ENCODE measurements around the gene NSMCE3.

NSMCE3 gene

GRCh38 chr15:29270169-29270955 lies 740 bp upstream of the NSMCE3 start:
- H3K27ac ChIP-seq (replicated peaks), result peak overlapping the region; percentile 76
- H3K4me3 ChIP-seq (replicated peaks; ENCODE audit: insufficient read depth, low read length), result peak overlapping the region; percentile 69
- no peaks in the 10 kb centered on the region for H3K27me3 ChIP-seq (ENCODE audit: insufficient read depth, poor library complexity, severe bottlenecking)
- TF ChIP-seq CTCF (IDR thresholded peaks at IDR 0.05; ENCODE audit: insufficient read depth, low read length), result no peak
- TF ChIP-seq GABPA (IDR thresholded peaks at IDR 0.05; ENCODE audit: low read depth), result no peak
- no peak for TF ChIP-seq POLR2AphosphoS5 (IDR thresholded peaks at IDR 0.05; ENCODE audit: low read depth)
- no peak for TF ChIP-seq REST (IDR thresholded peaks at IDR 0.05; ENCODE audit: insufficient replicate concordance, low read depth)
- no peak for TF ChIP-seq SPI1 (IDR thresholded peaks at IDR 0.05; ENCODE audit: borderline replicate concordance, low read depth)
- DNase-seq (ENCODE audit: low read depth in 1 of 2, low spot score in 1 of 2), result peak in 1 of 2 experiments; percentile 41

GRCh38 chr15:29268706-29269484 lies 727 bp downstream of the NSMCE3 start:
- TF ChIP-seq CTCF (IDR thresholded peaks at IDR 0.05; ENCODE audit: insufficient read depth, low read length) (no peak), SPI1 (IDR thresholded peaks at IDR 0.05; ENCODE audit: borderline replicate concordance, low read depth) (no peak), POLR2AphosphoS5 (IDR thresholded peaks at IDR 0.05; ENCODE audit: low read depth) (no peak), REST (IDR thresholded peaks at IDR 0.05; ENCODE audit: insufficient replicate concordance, low read depth) (no peak), GABPA (IDR thresholded peaks at IDR 0.05; ENCODE audit: low read depth) (no peak)
- peak overlapping the region; percentile 76; the same call in 1 of the 2 replicates for H3K27ac ChIP-seq (replicated peaks)
- peak in 1 of 2 experiments; percentile 16 for DNase-seq (ENCODE audit: low read depth in 1 of 2, low spot score in 1 of 2)
- H3K4me3 ChIP-seq (replicated peaks; ENCODE audit: insufficient read depth, low read length), result peak overlapping the region; percentile 69
- no peaks in the 10 kb centered on the region for H3K27me3 ChIP-seq (ENCODE audit: insufficient read depth, poor library complexity, severe bottlenecking)

GRCh38 chr15:29266052-29266582 lies 3.5 kb downstream of the NSMCE3 start:
- no peak for DNase-seq (ENCODE audit: low read depth in 1 of 2, low spot score in 1 of 2)
- TF ChIP-seq POLR2AphosphoS5 (IDR thresholded peaks at IDR 0.05; ENCODE audit: low read depth), result no peak
- no peak for TF ChIP-seq SPI1 (IDR thresholded peaks at IDR 0.05; ENCODE audit: borderline replicate concordance, low read depth)
- TF ChIP-seq REST (IDR thresholded peaks at IDR 0.05; ENCODE audit: insufficient replicate concordance, low read depth), result no peak
- no peak for TF ChIP-seq CTCF (IDR thresholded peaks at IDR 0.05; ENCODE audit: insufficient read depth, low read length)
- TF ChIP-seq GABPA (IDR thresholded peaks at IDR 0.05; ENCODE audit: low read depth), result no peak
- Histone ChIP-seq H3K4me3 (replicated peaks; ENCODE audit: insufficient read depth, low read length) (no peak overlapping the region), H3K27ac (replicated peaks) (no peak overlapping the region), H3K27me3 (ENCODE audit: insufficient read depth, poor library complexity, severe bottlenecking) (no peaks in the 10 kb centered on the region)

All from HL-60 (cell line).